Measurements from ENCODE around the gene TMPRSS9.
"Not testable (repeated sequence)": the region's sequence is repeated elsewhere in the genome, so short reads cannot be mapped to it uniquely, and the experiment has no call there.

TMPRSS9 gene

DNA sequence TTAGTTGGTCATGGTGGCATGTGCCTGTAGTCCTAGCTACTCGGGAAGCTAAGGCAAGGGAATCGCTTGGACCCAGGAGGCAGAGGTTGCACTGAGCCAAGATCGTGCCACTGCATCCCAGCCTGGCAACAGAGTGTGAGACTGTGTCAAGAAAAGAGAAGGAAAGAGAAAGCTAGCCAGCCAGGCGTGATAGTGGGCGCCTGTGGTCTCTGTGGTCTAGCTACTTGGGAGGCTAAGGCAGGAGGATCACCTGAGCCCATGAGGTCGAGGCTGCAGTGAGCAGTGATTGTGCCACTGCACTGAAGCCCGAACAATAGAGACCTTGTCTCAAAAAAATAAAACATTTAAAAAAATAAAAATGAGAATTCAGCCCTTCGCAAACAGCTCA, 34.0 kb downstream of the TMPRSS9 start:
- DNase-seq (ENCODE audit: low spot score): no peak

DNA sequence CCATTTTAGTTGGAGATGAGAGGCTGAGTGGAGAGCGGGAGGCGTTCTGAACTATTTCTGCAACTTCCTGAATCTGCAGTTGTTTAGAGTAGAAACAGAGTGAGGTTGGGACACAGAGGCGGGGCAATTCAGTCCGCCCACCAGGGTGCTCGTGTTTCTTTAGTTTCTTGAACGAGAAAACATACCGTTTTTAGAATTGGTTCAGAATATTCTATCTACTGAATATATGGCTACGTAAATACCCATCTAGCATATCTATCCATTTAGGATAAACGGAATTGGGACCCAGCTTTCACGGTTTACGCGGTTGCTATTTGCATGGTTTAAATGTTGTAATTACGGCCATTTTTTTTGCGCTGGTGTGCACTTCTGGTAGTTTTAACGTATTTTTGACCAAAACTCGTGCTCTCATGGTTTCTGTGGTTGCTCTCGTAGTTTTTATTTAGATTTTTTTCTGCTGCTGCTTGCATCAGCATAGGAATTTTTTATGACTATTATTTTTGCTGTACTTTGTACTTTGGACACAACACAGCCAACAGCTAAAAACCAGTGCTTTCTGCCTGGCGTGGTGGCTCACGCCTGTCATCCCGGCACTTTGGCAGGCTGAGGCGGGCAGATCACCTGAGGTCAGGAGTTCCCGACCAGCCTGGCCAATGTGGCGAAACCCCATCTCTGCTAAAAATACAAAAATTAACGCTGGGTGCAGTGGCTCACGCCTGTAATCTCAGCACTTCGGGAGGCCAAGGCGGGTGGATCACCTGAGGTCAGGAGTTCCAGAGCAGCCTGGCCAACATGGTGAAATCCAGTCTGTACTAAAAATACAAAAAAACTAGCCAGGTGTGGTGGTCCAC, 34.6 kb downstream of the TMPRSS9 start:
- DNase-seq (ENCODE audit: low spot score): no peak

DNA sequence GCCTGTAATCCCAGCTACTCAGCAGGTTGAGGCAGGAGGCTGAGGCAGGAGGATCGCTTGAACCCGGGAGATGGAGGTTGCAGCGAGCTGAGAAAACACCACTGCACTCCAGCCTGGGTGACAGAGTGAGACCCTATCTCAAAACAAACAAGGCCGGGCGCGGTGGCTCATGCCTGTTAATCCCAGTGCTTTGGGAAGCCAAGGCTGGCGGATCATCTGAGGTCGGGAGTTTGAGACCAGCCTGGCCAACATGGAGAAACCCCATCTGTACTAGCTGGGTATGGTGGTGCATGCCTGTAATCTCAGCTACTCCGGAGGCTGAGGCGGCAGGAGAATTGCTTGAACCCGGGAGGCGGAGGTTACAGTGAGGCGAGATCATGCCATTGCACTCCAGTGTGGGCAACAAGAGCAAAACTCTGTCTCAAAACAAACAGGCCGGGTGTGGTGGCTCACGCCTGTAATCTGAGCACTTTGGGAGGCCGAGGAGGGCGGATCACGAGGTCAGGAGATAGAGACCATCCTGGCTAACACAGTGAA, 35.3 kb downstream of the TMPRSS9 start:
- not testable (repeated sequence) for DNase-seq (ENCODE audit: low spot score)

DNA sequence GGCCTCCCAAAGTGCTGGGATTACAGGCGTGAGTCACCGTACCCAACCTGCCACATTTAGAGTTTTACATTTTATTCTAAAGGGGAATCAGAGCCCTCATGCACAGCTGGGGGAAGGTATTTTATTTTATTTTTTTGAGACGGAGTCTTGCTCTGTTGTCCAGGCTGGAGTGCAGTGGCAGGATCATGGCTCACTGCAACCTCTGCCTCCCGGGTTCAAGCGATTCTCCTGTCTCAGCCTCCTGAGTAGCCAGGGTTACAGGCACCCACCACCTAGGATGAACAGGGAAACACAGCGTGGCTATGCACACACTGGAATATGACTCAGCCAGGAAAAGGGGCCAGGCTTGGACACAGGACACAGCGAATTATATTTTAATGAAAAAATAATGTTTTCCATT, 37.1 kb downstream of the TMPRSS9 start:
- DNase-seq (ENCODE audit: low spot score): not testable (repeated sequence)

DNA sequence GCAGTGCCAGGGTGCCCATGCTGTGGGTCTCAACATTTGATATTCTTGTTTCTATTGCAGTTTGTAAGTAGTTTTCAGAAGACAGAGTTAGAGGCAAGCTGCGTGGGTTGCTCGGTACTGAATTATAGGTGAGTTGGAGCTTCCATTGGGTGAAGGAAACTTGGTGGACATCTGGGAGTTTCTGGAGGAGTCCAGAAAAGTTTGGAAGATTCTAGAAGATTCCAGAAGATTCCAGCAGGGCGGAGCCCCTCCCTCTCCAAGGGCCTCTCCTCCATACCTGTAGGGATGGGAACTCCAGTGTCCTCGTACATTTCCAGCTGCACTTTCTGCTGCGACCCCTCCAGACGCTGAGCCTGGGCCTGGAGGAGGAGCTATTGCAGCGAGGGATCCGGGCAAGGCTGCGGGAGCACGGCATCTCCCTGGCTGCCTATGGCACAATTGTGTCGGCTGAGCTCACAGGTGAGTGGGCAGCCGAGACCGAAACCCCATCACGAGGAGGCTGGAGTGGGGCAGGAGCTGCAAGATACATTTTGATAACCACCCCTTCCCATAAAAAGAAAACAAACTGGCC, 38.8 kb downstream of the TMPRSS9 start:
- DNase-seq (ENCODE audit: low spot score): no peak

DNA sequence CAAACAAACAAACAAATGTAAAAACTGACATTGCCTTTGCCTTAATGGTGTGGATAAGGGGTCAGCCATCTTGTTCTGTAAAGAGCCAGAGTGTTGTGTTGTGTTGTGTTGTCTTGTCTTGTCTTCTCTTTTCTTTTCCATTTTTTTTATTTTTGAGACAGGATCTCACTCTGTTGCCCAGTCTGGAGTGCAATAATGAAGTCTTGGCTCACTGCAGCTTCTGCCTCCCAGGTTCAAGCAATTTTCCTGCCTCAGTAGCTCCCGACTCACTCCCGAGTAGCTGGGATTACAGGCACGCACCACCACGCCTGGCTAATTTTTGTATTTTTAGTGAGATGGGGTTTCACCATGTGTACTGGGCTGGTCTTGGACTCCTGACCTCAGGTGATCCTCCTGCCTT, 39.5 kb downstream of the TMPRSS9 start:
- no peak for DNase-seq (ENCODE audit: low spot score)

DNA sequence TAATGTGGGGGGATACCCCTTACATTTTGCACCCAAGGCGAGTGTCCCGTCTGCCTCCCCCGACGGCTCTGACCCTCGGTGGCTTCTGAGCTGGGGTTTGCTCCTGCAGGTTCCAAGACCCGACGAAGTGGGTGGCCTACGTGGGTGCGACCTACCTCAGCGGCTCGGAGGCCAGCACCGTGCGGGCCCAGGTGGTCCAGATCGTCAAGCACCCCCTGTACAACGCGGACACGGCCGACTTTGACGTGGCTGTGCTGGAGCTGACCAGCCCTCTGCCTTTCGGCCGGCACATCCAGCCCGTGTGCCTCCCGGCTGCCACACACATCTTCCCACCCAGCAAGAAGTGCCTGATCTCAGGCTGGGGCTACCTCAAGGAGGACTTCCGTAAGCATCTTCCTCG, 48.2 kb downstream of the TMPRSS9 start:
- no peak for DNase-seq (ENCODE audit: low spot score)

DNA sequence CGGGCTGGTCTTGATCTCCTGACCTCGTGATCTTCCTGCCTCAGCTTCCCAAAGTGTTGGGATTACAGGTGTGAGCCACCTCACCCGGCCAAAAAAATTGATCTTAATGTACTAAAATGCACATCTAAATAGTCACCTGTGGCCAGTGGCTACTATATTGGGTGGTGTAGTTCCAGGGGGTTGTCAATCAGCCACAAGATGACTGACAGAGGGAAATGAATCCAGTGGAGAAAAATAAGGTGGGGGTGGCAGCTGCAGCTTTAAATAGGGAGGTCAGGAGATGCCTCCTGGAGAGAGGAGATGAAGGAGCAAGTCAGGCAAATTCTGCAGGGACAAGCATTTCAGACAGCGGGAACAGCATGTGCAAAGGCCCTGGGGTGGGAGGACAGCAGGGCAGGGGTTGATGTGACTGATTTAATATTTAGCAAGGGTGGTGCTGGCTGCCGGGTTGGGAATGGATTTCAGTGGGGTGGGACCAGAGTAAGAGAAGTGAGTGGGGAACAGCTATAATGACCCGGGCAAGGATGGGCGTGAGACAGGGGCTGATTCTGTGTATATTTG, 49.4 kb downstream of the TMPRSS9 start:
- no peak for DNase-seq (ENCODE audit: low spot score)

DNA sequence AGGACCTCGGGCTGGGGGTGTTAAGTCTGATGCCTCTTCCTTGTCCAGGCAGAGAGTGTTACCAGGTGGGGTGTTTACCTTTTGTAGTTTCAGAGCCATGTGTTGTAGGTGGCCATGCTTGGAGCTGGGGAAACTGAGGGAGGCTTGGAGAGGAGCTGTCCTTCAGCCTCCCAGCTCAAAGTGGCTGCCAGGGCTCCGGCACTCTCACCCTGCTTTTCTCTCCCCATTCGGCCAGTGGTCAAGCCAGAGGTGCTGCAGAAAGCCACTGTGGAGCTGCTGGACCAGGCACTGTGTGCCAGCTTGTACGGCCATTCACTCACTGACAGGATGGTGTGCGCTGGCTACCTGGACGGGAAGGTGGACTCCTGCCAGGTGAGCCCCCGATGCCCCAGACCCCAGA, 50.0 kb downstream of the TMPRSS9 start:
- DNase-seq (ENCODE audit: low spot score): no peak

DNA sequence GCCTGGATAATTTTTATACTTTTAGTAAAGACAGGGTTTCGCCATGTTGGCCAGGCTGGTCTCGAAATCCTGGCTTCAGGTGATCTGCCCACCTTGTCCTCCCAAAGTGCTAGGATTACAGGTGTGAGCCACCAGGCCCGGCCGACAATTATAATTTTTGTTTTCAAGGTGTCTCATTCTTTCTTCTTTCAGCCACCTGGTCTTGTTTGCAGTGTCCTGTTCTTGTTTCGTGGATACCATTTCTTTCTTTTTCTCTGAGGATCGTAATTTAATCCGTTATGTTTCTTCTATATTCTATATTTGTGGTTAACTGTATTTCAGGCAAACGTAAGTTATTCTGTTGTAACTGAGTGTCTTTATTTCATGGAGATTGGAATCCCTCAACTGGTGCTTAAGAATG, 51.6 kb downstream of the TMPRSS9 start:
- no peak for DNase-seq (ENCODE audit: low spot score)

DNA sequence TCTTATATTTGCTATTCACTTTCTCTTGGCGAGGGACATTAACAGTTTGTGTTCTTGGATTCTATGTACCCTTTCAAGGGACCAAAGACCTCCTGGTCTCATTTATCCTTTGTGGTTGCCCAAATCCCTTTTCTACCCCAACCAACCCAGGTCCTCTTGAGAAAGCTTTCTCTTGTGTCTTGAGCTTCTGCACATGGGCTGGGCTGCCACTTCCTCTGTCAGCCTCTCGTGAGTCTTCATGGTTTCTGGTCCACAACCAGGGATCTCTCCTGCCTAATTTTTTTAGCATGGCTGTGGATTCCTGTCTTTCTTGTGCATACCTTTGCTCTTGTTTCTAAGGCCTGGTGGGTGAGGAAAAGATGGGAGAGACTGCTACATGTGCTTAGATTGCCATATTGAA, 52.4 kb downstream of the TMPRSS9 start:
- DNase-seq (ENCODE audit: low spot score): no peak

DNA sequence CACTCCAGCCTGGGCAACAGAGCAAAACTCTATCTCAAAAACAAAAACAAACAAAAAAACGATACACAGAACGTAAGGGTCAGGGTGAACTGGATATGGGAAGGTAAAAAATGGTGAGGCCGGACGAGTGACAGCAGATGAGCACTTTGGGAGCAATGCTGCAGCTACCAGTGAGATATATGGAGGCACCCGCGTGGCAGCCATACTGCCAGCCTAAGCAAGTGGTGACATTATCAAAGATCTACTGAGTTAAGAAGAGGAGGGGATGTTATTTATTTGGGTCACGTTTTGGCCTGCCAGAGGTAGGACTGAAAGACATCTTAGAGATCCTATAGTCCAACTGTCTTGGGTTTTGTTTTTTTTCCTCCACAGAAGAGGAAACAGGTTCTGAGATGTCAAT, 53.1 kb downstream of the TMPRSS9 start:
- DNase-seq (ENCODE audit: low spot score): no peak

DNA sequence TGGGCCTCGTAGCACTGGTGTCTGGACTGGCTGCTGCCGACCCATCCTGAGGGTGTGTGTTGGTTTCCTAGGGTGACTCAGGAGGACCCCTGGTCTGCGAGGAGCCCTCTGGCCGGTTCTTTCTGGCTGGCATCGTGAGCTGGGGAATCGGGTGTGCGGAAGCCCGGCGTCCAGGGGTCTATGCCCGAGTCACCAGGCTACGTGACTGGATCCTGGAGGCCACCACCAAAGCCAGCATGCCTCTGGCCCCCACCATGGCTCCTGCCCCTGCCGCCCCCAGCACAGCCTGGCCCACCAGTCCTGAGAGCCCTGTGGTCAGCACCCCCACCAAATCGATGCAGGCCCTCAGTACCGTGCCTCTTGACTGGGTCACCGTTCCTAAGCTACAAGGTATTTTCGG, 53.6 kb downstream of the TMPRSS9 start:
- DNase-seq (ENCODE audit: low spot score): no peak

DNA sequence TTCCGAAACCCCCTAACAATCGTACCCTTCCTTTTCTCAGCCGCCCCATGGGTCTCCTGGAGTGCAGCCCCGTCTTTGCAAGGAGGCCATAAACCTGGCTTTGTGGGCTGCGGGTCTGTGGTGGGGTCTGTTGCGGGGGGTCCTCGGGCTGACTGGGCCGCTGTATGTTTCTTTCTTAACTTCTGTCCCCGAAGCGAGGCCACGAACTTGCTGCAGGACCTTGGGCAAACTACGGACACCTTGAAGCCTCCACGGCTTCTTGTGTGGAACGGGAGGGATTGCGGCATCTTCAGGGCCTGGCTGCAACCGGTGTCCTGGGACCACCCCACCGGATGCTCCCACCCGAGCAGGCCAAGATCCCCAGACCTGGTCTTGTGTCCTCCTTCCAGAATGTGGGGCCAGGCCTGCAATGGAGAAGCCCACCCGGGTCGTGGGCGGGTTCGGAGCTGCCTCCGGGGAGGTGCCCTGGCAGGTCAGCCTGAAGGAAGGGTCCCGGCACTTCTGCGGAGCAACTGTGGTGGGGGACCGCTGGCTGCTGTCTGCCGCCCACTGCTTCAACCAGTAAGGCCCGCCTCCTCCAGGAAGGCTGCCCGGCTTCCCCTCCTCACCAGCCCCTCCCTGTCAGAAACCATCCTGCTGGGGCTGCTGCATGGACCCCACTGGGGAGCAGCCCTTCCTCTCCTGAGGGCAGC, 55.4 kb downstream of the TMPRSS9 start:
- DNase-seq (ENCODE audit: low spot score): no peak

DNA sequence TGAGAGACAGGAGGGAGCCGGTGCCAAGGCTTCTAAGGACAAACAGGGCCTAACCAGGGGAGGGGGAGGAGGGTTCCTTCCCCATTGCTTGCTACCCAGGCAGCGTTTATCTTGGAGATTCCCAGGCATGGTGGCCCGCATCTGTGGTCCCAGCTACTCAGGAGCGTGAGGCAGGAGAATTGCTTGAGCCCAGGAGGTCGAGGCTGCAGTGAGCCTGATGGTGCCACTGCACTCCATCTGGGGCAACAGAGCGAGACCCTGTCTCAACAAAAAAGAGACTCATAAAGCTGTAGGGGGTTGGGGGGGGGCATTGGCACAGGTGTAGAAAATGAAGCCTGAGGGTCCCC, 55.9 kb downstream of the TMPRSS9 start:
- DNase-seq (ENCODE audit: low spot score): no peak

DNA sequence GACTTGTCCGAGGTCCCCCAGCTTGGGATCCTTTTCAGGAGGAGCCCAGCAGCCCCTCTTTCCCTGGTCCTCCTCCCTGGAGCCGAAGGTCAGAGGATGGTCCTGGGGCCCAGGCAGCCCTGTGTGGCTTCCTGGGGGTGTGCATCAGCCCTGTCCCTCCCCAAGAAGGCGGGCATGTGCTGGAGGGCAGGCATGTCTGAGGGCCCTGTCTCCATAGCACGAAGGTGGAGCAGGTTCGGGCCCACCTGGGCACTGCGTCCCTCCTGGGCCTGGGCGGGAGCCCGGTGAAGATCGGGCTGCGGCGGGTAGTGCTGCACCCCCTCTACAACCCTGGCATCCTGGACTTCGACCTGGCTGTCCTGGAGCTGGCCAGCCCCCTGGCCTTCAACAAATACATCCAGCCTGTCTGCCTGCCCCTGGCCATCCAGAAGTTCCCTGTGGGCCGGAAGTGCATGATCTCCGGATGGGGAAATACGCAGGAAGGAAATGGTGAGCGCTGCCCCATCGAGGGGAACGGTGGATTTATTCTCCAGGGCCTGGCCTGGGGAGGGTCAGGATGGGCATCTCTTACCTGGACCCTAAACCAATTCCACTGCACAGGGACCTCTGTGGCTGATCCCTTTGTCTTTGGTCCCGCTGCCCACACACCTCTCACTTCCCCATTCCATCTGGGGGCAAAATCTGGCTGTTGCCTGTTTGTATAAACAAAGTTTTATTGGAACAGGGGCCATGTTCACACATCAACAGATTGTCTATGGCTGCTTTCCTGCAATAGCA, 56.4 kb downstream of the TMPRSS9 start:
- no peak for DNase-seq (ENCODE audit: low spot score)

DNA sequence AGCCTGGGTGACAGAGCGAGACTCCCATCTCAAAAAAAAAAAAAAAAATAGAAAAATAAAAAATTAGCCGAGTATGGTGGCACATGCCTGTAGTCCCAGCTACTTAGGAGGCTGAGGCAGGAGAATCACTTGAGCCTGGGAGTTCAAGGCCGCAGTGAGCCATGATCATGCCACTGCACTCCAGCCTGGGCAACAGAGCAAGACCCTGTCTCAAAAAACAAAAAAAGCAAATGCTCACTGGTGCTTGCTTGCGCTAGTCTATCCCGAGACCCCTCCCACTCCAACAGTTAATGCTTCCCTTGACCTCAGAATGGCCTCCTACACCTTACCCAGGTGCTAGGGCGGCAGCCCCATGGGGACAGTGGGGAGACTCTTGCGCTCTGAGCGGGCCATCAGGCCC, 57.4 kb downstream of the TMPRSS9 start:
- not testable (repeated sequence) for DNase-seq (ENCODE audit: low spot score)

DNA sequence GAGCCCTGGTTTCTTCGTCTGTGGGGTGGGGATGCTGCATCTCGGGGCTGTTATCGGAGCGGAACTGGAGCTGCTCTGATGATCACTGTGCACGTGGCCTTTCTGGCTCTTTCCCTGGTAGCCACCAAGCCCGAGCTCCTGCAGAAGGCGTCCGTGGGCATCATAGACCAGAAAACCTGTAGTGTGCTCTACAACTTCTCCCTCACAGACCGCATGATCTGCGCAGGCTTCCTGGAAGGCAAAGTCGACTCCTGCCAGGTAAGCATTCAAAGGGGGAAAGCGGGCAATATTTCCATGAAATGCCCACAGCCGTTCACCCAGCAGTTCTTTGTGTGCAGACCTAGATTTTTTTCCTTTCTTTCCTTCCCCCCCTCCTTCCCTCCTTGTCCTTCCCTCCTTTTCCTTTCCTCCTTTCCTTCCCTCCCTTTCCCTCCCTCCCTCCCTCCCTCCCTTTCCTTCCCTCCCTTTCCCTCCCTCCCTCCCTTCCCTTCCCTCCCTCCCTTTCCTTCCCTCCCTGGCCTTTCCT, 57.9 kb downstream of the TMPRSS9 start:
- DNase-seq (ENCODE audit: low spot score): no peak

DNA sequence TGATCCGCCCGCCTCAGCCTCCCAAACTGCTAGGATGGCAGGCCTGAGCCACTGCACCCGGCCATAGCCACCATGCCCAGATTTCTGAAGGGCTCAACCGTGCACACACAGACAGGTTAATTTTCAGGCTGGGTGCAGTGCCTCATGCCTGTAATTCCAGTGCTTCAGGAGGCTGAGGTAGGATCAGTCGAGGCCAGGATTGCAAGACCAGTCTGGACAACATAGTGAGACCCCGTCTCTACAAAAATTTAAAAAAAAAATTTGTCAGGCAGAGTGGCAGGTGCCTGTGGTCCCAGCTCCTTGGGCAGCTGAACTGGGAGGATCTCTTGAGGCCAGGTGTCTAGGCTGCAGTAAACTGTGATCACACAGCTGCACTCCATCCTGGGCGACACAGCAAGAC, 59.7 kb downstream of the TMPRSS9 start:
- DNase-seq (ENCODE audit: low spot score): no peak

DNA sequence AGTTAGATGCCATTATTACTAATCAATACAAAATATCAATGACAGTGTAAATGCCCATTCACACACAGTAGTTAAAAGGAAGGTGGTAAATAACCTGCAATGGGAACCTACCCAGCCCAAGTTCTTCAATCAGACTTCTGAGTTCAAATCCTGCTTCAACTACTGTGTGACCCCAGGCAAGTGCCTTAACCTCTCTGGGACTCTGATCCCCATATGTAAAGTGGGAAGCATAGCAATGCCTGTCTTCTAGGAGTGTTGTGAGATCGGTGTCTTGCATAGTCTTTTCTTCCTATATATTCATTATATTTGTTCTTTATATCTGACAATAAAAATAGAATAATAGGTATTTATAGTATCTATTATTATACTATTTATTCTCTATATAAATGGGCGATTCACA, 60.4 kb downstream of the TMPRSS9 start:
- no peak for DNase-seq (ENCODE audit: low spot score)

DNA sequence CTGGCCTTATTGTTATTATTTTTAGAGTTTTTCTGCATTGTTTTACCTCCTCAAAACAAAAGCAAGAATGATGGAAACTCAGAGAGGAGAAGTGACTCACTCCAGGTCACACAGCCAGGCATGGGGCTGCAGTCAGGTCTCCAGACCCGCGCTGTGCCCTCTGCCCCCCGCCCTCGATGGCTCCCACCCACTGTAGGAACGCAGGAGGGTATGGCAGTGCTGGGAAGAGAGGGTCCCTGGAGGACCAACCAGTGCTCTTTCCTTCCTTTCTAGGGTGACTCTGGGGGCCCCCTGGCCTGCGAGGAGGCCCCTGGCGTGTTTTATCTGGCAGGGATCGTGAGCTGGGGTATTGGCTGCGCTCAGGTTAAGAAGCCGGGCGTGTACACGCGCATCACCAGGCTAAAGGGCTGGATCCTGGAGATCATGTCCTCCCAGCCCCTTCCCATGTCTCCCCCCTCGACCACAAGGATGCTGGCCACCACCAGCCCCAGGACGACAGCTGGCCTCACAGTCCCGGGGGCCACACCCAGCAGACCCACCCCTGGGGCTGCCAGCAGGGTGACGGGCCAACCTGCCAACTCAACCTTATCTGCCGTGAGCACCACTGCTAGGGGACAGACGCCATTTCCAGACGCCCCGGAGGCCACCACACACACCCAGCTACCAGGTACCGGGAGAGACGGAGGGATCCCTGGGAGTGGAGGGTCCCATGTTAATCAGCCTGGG, 61.7 kb downstream of the TMPRSS9 start:
- DNase-seq (ENCODE audit: low spot score): no peak

All from AG08395 (cell line).